Activated CD4-positive, alpha-beta T cell treated with anti-CD3 and anti-CD28 coated beads, Interleukin-2, amount 50 U/mL, for 48 hours (primary cell): Measurements from ENCODE around the gene TMEM45B.
"Not testable (repeated sequence)": the region's sequence is repeated elsewhere in the genome, so short reads cannot be mapped to it uniquely, and the experiment has no call there.

Experiments
- DNase-seq, 2 experiments: peaks; one replicate each; pipeline ENCODE4 v3.0.0-alpha.2; 2020

The TMEM45B gene

GRCh38 chr11:129813231-129813791 lies 2.3 kb upstream of the TMEM45B start:
- DNase-seq = no peak

GRCh38 chr11:129814244-129815014 lies 1.2 kb upstream of the TMEM45B start:
- DNase-seq = peak; percentile 85 to 88

GRCh38 chr11:129817534-129818051 lies 1.9 kb downstream of the TMEM45B start:
- DNase-seq = no peak

- DNase-seq = not testable (repeated sequence)
Observed at GRCh38 chr11:129818236-129818635, 2.6 kb downstream of the TMEM45B start.

DNA sequence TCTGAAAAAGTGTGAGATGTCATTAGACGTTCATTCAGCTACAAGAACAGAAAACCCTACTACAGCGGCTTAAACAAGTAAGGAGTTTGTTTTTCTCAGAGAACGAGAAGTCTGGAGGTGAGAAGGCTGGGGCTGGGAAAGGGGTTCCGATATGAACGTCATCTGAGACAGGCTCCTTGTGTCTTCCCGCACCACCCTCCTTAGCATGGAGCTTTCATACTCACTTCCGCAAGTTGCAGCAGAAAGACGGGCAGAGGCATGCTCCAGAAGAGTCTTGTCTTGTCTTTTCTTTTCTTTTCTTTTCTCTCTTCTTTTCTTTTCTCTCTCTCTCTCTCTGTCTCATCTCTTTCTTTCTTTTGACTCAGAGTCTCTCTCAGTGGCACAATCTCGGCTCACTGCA lies 3.6 kb downstream of the TMEM45B start:
- DNase-seq = no peak

- not testable (repeated sequence) for DNase-seq
Observed at GRCh38 chr11:129820228-129820627, 4.6 kb downstream of the TMEM45B start.

DNA sequence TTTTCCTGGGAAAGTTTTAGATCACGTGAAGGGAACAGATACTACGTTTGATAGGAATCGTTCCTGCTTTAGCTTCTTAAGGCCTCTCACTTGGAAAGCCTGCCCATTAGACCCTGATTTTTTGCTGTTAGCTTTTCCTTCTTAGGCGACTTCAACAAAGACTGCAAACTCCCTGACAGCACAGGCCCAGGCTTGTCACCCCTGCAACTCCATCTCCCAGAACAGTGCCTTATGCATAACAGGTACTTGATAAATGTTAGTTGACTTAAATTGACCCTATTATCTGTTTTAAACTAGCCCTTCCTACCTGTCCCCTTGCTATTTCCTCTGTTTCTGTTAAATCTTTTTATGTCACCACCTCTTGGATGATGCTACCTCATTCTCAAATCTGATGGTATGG lies 7.6 kb downstream of the TMEM45B start:
- not testable (repeated sequence) for DNase-seq

DNA sequence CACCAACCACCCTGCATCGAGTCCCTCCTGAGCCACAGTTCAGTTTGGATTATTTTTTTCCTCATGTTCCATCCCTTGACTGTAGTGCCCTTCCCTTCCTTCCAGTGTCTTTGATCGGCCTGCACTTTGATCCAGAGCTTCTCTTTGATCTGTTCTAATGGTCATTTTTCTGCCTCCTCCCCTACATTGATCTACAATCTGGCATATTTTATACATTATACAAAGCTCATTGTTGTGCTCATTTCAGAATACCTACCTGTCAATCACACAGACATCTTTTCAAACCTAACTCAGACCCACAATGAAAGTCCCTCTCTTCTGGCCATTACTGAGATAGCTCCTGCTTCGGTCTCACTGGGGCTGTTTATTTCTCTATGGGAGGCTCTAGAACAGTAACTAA lies 8.2 kb downstream of the TMEM45B start:
- not testable (repeated sequence) for DNase-seq

DNA sequence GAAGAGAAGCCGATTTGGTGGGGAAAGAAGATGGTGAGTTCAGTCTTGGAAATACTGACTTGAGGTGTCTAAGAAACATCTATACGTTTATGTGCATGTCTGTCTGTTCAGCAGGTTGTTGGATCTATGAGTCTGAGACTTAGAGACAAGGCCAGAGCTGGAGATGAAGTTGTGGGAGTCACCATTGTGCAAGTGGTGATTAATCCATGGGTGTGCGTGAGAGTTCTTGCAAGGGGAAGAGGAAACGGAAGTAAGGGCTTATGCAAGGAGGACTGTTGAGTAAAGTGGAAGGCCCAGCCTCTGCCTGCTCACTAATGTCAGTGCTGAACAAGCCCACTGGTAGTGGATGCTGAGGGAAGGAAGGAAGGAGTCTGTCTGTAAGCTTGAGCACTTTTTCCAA lies 9.7 kb downstream of the TMEM45B start:
- DNase-seq = no peak

- DNase-seq = no peak
Observed at GRCh38 chr11:129828301-129828836, 12.7 kb downstream of the TMEM45B start.

DNA sequence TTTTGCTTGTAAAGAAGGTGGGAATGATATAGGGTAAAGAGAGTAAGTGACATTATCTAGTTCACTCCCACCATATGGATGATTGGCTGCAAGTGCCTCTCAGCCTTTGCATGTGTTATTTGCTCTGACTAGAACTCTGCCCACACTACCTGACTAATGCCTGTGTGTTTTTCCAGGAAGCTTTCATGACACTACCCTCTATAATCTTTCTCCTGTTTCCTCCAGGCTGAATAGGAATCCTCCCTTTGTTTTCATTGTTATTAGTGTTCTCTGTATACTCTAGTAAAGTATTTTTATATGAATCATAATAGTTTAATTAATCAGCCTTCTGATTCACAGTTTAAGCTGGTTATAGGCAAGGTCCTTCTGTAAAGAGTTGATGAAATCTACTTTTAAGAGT lies 13.8 kb downstream of the TMEM45B start:
- not testable (repeated sequence) for DNase-seq

DNA sequence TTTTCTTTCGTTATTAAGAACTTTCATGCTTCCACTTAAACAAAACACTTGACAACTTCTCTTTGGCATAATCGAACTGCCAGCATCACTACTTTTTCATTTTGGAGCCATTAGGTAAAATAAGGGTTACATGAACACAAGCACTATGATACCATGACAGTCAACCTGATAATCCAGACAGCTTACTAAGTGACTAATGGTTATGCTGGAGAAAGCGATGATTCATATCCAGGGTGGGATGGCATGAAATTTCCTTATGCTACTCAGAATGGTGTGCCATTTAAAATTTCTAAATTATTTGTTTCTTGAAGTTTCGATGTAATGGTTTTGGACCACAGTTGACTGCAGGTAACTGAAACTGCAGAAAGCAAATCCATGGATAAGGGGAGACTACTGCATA lies 15.6 kb downstream of the TMEM45B start:
- not testable (repeated sequence) for DNase-seq

GRCh38 chr11:129833260-129833659 lies 17.6 kb downstream of the TMEM45B start:
- not testable (repeated sequence) for DNase-seq

DNA sequence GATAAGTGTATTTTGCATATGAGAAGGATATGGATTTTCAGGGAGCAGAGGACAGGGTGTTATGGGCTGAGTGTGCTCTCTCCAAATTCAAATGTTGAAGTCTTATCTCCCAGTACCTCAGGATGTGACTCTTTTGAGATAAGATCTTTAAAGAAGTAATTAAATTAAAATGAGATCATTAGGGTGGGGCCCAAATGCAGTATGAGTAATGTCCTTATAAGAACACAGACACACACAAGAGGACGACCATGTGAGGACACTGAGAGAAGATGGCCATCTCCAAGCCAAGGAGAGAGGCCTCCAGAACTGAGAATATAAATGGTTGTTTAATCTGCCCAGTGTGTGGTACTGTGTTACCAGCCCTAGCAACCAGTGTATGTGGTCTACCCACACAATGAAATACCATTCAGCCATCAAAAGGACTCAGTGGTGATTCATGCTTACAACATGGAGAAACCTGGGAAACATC lies 20.8 kb downstream of the TMEM45B start:
- not testable (repeated sequence) for DNase-seq

GRCh38 chr11:129836979-129837378 lies 21.3 kb downstream of the TMEM45B start:
- no peak for DNase-seq

- no peak for DNase-seq
Observed at GRCh38 chr11:129840236-129840635, 24.6 kb downstream of the TMEM45B start.

- DNase-seq = no peak
Observed at GRCh38 chr11:129842138-129842537, 26.5 kb downstream of the TMEM45B start.

DNA sequence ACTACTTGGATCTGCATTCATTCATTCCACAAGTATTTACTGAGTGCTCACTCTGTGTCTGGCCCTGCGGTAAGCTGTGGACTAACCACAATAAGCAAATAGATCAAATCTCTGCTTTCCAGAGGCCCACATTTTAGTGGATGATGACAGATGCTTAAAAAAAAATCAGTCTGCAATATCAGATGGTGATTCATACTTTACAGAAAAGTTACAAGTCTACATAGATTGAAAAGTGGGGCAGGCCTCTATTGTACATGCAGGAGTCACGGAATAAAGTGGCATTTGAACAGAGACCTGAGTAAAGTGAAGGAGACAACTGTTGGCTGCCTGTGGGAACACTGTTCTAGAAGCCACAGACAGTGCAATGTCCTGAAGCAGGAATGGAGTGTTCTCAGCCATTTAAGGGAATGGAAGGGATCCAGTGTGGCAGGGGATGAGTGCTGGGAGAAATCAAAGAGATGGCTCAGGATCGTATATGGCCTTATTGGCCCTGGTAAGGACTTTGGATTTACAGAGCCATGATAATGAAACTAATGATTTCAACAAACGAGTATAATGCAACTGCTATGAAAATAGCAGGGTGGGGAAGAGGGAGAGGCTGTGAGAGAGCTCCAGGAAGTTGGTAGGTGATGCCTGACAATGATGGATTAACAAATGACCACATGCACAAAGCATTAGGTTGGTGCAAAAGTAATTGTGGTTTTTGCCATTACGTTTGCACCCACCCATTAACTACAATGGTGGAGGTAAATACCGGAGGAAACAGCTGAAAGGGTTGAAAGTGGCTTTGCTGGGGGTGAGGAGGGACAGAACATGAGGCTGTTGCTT lies 31.1 kb downstream of the TMEM45B start:
- DNase-seq = no peak

DNA sequence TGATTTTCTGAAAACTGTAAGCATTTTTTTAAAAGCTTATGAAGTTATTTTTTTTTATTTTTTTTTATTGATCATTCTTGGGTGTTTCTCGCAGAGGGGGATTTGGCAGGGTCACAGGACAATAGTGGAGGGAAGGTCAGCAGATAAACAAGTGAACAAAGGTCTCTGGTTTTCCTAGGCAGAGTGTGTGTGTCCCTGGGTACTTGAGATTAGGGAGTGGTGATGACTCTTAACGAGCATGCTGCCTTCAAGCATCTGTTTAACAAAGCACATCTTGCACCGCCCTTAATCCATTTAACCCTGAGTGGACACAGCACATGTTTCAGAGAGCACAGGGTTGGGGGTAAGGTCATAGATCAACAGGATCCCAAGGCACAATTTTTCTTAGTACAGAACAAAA lies 31.7 kb downstream of the TMEM45B start:
- not testable (repeated sequence) for DNase-seq

DNA sequence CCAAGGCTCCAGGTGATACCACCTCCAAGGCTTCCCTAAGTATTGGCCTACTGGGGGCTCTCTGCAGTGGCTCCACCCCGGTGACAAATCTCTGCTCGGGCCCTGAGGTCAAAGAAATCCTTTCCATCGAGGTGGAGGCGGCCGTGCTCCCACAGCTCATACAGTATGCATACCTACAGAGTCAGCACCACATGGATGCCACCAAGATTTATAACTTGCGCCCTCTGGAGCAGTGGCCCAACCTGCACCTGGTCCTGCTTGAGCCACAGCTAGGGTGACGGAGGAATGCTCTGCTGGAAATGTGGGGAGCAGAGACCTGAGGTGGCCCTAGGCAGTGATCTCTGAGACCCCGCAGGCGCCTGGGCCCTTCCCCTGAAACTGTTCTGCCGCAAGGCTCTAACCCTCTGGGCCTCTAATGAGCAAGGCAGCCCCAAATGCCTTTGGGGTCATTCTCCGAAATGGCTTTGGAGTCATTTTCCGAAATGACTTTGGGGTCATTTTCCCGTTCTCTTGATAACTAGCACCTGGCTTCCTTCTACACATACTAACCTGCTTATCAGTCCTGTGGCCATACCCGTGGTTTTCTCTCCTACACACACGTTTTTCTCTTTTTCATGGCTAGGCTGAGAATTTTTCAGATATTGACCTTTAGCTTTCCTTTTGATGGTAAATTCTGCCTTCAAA lies 33.9 kb downstream of the TMEM45B start:
- no peak for DNase-seq

DNA sequence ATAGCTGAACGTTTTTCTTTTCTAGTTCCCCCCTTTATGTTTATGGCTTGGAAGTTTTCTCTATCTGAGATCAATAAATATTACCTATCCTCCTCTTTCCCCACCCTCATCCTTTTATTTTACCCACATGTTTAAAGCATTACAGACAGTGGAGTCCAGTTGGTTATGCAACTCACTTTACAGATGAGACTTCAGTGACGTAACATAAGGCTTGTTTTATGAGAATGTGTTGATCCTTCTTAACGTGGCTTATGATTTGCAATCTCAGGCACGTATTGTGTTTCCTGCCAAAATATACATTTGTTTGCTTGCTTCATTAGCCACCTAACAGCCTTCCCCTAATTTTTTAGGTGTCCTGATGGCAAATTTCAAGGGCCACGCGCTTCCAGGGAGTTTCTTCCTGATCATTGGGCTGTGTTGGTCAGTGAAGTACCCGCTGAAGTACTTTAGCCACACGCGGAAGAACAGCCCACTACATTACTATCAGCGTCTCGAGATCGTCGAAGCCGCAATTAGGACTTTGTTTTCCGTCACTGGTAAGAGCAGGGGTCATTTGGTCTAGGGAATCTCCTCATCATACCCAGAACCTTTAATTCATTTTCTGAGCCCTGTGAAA lies 36.6 kb downstream of the TMEM45B start:
- DNase-seq = no peak
